Glutamatergic neuron (in vitro differentiated cells): ENCODE data around the gene APBA2. TPM values are rescaled to one million over a fixed set of nuclear protein-coding genes. Genes with fewer than 3 reads are reported as not detected.

ENCODE experiments used
- DNase-seq: peaks from one replicate; pipeline ENCODE4 v3.0.0; 2022
- H3K27ac Mint-ChIP-seq: one replicate; pipeline ENCODE4 v1.8.0; 2020; ENCODE audit warnings: mild to moderate bottlenecking, mixed read lengths, inconsistent platforms; ENCODE audit not compliant: unreplicated experiment
- H3K27me3 Mint-ChIP-seq: one replicate; pipeline ENCODE4 v1.8.0; 2020; ENCODE audit warnings: mild to moderate bottlenecking, moderate library complexity, mixed read lengths, inconsistent platforms; ENCODE audit not compliant: unreplicated experiment
- H3K36me3 Mint-ChIP-seq: one replicate; pipeline ENCODE4 v1.8.0; 2020; ENCODE audit warnings: mild to moderate bottlenecking, mixed read lengths, inconsistent platforms; ENCODE audit not compliant: unreplicated experiment
- H3K4me1 Mint-ChIP-seq: one replicate; pipeline ENCODE4 v1.8.0; 2020; ENCODE audit warnings: mild to moderate bottlenecking, low read depth, mixed read lengths, inconsistent platforms; ENCODE audit not compliant: unreplicated experiment
- H3K4me3 Mint-ChIP-seq: one replicate; pipeline ENCODE4 v1.8.0; 2020; ENCODE audit warnings: mild to moderate bottlenecking, mixed read lengths, inconsistent platforms; ENCODE audit not compliant: unreplicated experiment
- H3K9me3 Mint-ChIP-seq: one replicate; pipeline ENCODE4 v1.8.0; 2020; ENCODE audit warnings: mild to moderate bottlenecking, moderate library complexity, mixed read lengths, inconsistent platforms; ENCODE audit not compliant: unreplicated experiment
- total RNA-seq: library from RNA; stranded (reverse); fragmentation: NEBNext Ultra II Directional; extraction: Animal tissue kit (Norgen Biotek cat#: 25700); gene quantifications from one replicate; pipeline ENCODE4 v1.2.1, GENCODE V29; 2021; ENCODE audit not compliant: unreplicated experiment
- TF ChIP-seq, protein P1 (sequence below): fragments of 200-600 bp; sonication (generic); IDR thresholded peaks from one replicate; pipeline ENCODE4 v1.5.0; 2021; ENCODE audit not compliant: partially characterized antibody, unreplicated experiment

The APBA2 gene
- total RNA-seq, 1 donor from 2014 or later: 166 TPM

- Mint-ChIP-seq H3K4me3 (no peak overlapping the region), H3K27ac (no peak overlapping the region), H3K9me3 (peaks cover 3% of the 10 kb centered on the region), H3K4me1 (peaks cover 1% of the 10 kb centered on the region), H3K36me3 (no peaks in the 10 kb centered on the region), H3K27me3 (peaks cover 3% of the 10 kb centered on the region)
- TF ChIP-seq, protein P1, sequence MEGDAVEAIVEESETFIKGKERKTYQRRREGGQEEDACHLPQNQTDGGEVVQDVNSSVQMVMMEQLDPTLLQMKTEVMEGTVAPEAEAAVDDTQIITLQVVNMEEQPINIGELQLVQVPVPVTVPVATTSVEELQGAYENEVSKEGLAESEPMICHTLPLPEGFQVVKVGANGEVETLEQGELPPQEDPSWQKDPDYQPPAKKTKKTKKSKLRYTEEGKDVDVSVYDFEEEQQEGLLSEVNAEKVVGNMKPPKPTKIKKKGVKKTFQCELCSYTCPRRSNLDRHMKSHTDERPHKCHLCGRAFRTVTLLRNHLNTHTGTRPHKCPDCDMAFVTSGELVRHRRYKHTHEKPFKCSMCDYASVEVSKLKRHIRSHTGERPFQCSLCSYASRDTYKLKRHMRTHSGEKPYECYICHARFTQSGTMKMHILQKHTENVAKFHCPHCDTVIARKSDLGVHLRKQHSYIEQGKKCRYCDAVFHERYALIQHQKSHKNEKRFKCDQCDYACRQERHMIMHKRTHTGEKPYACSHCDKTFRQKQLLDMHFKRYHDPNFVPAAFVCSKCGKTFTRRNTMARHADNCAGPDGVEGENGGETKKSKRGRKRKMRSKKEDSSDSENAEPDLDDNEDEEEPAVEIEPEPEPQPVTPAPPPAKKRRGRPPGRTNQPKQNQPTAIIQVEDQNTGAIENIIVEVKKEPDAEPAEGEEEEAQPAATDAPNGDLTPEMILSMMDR: no peak
- DNase-seq: no peak
These were observed 193.7 kb downstream of the APBA2 start for GRCh38 chr15:29079479-29079878.

DNA sequence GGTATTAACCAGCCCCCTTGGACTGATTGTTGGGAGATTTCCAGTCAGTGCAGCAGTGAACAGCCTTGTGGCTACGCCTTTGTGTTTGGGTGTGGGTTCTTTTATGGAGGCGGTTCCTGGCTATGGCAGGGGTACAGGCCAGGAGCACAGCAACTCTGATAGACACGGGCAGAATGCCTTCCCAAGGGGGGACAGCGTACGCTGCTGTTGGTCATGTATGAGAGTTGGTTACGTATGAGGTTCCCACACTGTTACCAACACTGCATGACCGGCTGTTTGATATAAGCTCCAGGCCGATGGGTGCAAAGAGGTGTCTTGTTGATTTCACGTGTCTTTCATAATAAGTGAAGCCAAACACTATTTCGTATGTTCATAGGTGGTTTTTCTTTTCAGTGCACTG lies 196.0 kb downstream of the APBA2 start:
- Mint-ChIP-seq H3K4me3 (no peak overlapping the region), H3K36me3 (no peaks in the 10 kb centered on the region), H3K27ac (no peak overlapping the region), H3K9me3 (peaks cover 6% of the 10 kb centered on the region), H3K4me1 (peaks cover 7% of the 10 kb centered on the region), H3K27me3 (peaks cover 3% of the 10 kb centered on the region)
- no peak for DNase-seq
- TF ChIP-seq, protein P1: no peak

- Mint-ChIP-seq H3K4me3 (no peak overlapping the region), H3K9me3 (peaks cover 6% of the 10 kb centered on the region), H3K27me3 (peaks cover 4% of the 10 kb centered on the region), H3K36me3 (no peaks in the 10 kb centered on the region), H3K4me1 (peaks cover 7% of the 10 kb centered on the region), H3K27ac (no peak overlapping the region)
- DNase-seq: no peak
- TF ChIP-seq, protein P1: no peak
These were observed 197.4 kb downstream of the APBA2 start for GRCh38 chr15:29083161-29083560.

DNA sequence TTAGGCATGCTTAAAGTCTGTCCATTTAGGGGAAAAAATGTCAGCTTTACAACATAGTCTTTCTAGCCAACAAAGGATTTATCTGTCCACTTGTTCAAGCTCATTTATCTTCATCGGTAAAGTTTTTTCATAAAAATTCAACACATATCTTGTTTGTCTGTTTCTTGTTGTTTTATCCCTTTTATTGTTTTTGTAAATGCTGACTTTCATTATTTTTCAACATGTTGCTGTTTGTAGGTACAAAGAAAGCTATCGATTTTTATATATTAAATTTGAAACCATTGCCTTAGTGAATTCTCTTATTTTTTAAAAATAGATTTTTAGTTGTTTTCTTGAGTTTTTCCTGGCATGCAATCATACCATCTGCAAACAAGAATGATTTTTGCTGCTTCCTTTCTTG lies 198.1 kb downstream of the APBA2 start:
- H3K36me3 Mint-ChIP-seq: no peaks in the 10 kb centered on the region
- TF ChIP-seq, protein P1: no peak
- peaks cover 4% of the 10 kb centered on the region for H3K27me3 Mint-ChIP-seq
- no peak overlapping the region for H3K27ac Mint-ChIP-seq
- H3K4me1 Mint-ChIP-seq: peaks cover 9% of the 10 kb centered on the region
- H3K4me3 Mint-ChIP-seq: no peak overlapping the region
- peaks cover 6% of the 10 kb centered on the region for H3K9me3 Mint-ChIP-seq
- no peak for DNase-seq

DNA sequence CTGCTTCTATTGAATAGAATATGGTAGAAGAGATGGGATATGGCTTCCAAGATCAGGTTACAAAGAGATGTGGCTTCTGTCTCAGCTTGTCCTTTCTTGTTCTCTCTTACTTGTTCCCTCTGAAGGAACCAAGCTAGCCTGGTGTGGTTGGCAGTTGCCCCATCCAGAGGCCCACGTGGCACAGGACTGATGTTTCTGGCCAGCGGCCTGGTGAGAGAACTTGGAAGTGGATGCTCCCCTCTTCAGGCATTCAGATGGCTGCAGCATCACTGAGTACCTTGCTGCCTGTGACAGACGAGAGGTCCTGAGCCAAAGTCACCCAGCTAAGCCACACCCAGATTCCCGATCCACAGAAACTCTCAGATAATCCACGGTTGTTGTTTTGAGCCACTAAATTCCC lies 200.2 kb downstream of the APBA2 start:
- Mint-ChIP-seq H3K4me3 (no peak overlapping the region), H3K4me1 (peaks cover 11% of the 10 kb centered on the region), H3K27me3 (peaks cover 4% of the 10 kb centered on the region), H3K36me3 (no peaks in the 10 kb centered on the region), H3K9me3 (peaks cover 10% of the 10 kb centered on the region), H3K27ac (no peak overlapping the region)
- TF ChIP-seq, protein P1: no peak
- DNase-seq: no peak
